Globus pallidus (tissue), 1 donor: Measurements from ENCODE around the gene DCLK1.
"Not testable (repeated sequence)": the region's sequence is repeated elsewhere in the genome, so short reads cannot be mapped to it uniquely, and the experiment has no call there.

Experiments
- DNase-seq: peaks from one replicate; pipeline ENCODE4 v3.0.0-alpha.2; 2015; ENCODE audit warnings: low spot score

The DCLK1 gene

GRCh38 chr13:36130552-36131221 lies 495 bp downstream of the DCLK1 start:
- DNase-seq: peak; percentile 9

- no peak for DNase-seq
These were observed 1.0 kb downstream of the DCLK1 start for GRCh38 chr13:36130193-36130551.

- no peak for DNase-seq
These were observed 1.6 kb downstream of the DCLK1 start for GRCh38 chr13:36129539-36129938.

GRCh38 chr13:36126491-36126890 lies 4.7 kb downstream of the DCLK1 start:
- DNase-seq: no peak

GRCh38 chr13:36125841-36126240 lies 5.3 kb downstream of the DCLK1 start:
- DNase-seq: no peak

- peak; percentile 20 for DNase-seq
These were observed 6.9 kb downstream of the DCLK1 start for GRCh38 chr13:36124236-36124822.

- DNase-seq: no peak
These were observed 15.9 kb downstream of the DCLK1 start for GRCh38 chr13:36115306-36115705.

- DNase-seq: no peak
These were observed 16.9 kb downstream of the DCLK1 start for GRCh38 chr13:36114233-36114632.

- no peak for DNase-seq
These were observed 22.2 kb downstream of the DCLK1 start for GRCh38 chr13:36108954-36109353.

GRCh38 chr13:36108342-36108741 lies 22.8 kb downstream of the DCLK1 start:
- no peak for DNase-seq

- DNase-seq: no peak
These were observed 23.7 kb downstream of the DCLK1 start for GRCh38 chr13:36107521-36107920.

- no peak for DNase-seq
These were observed 25.5 kb downstream of the DCLK1 start for GRCh38 chr13:36105726-36106125.

- no peak for DNase-seq
These were observed 28.5 kb downstream of the DCLK1 start for GRCh38 chr13:36102721-36103120.

- DNase-seq: not testable (repeated sequence)
These were observed 29.3 kb downstream of the DCLK1 start for GRCh38 chr13:36101907-36102306.

GRCh38 chr13:36101157-36101556 lies 30.0 kb downstream of the DCLK1 start:
- no peak for DNase-seq

GRCh38 chr13:36098080-36098479 lies 33.1 kb downstream of the DCLK1 start:
- no peak for DNase-seq

GRCh38 chr13:36096461-36097416 lies 34.4 kb downstream of the DCLK1 start:
- no peak for DNase-seq

GRCh38 chr13:36094478-36094877 lies 36.7 kb downstream of the DCLK1 start:
- DNase-seq: no peak

GRCh38 chr13:36090592-36090991 lies 40.6 kb downstream of the DCLK1 start:
- no peak for DNase-seq

GRCh38 chr13:36089130-36089647 lies 42.0 kb downstream of the DCLK1 start:
- DNase-seq: no peak

GRCh38 chr13:36088463-36088862 lies 42.7 kb downstream of the DCLK1 start:
- DNase-seq: no peak

GRCh38 chr13:36088001-36088400 lies 43.2 kb downstream of the DCLK1 start:
- no peak for DNase-seq

GRCh38 chr13:36086117-36086516 lies 45.1 kb downstream of the DCLK1 start:
- DNase-seq: no peak
